ENCODE measurements around the gene TOMM22. TPM values are rescaled to one million over a fixed set of nuclear protein-coding genes. Genes with fewer than 3 reads are reported as not detected.

The TOMM22 gene
- total RNA-seq, 1 donor from 2014 or later = 42.2 TPM

- H3K9me3 ChIP-seq = no peaks in the 10 kb centered on the region
- H3K27me3 ChIP-seq (ENCODE audit: low read depth) = no peaks in the 10 kb centered on the region
- TF ChIP-seq CTCF (IDR thresholded peaks at IDR 0.05) = no peak
- peak overlapping the region; percentile 79 for H3K4me3 ChIP-seq
- intact Hi-C loops (cut with DNase I) = no loop called here
- DNase-seq = no peak
- H3K4me1 ChIP-seq = peaks cover 76% of the 10 kb centered on the region
- ATAC-seq = no peak
- peaks cover 4% of the 10 kb centered on the region for H3K36me3 ChIP-seq
- peak overlapping the region; percentile 98 for H3K27ac ChIP-seq
Measured at GRCh38 chr22:38697425-38698089, 15.8 kb downstream of the TOMM22 start.

GRCh38 chr22:38698407-38699094 is 16.8 kb downstream of the TOMM22 start:
- H3K27ac ChIP-seq = peak overlapping the region; percentile 98
- no peak for TF ChIP-seq CTCF (IDR thresholded peaks at IDR 0.05)
- DNase-seq (no peak), ATAC-seq (no peak)
- intact Hi-C loops (cut with DNase I) = no loop called here
- H3K9me3 ChIP-seq = no peaks in the 10 kb centered on the region
- peak overlapping the region; percentile 79 for H3K4me3 ChIP-seq
- H3K36me3 ChIP-seq = peaks cover 4% of the 10 kb centered on the region
- peaks cover 73% of the 10 kb centered on the region for H3K4me1 ChIP-seq
- no peaks in the 10 kb centered on the region for H3K27me3 ChIP-seq (ENCODE audit: low read depth)

- Histone ChIP-seq H3K4me3 (peak overlapping the region; percentile 79), H3K27me3 (ENCODE audit: low read depth) (no peaks in the 10 kb centered on the region), H3K36me3 (peaks cover 4% of the 10 kb centered on the region), H3K4me1 (peaks cover 67% of the 10 kb centered on the region), H3K9me3 (no peaks in the 10 kb centered on the region), H3K27ac (peak overlapping the region; percentile 98)
- DNase-seq (no peak), ATAC-seq (no peak)
- no peak for TF ChIP-seq CTCF (IDR thresholded peaks at IDR 0.05)
- intact Hi-C loops (cut with DNase I) = no loop called here
Measured at GRCh38 chr22:38699143-38699542, 17.4 kb downstream of the TOMM22 start.

- DNase-seq (no peak), ATAC-seq (no peak)
- Histone ChIP-seq H3K27me3 (ENCODE audit: low read depth) (no peaks in the 10 kb centered on the region), H3K36me3 (no peaks in the 10 kb centered on the region), H3K27ac (peak overlapping the region; percentile 98), H3K4me1 (peaks cover 65% of the 10 kb centered on the region), H3K4me3 (peak overlapping the region; percentile 79), H3K9me3 (no peaks in the 10 kb centered on the region)
- intact Hi-C loops (cut with DNase I) = no loop called here
- TF ChIP-seq CTCF (IDR thresholded peaks at IDR 0.05) = no peak
Measured at GRCh38 chr22:38699784-38700183, 18.0 kb downstream of the TOMM22 start.

- Histone ChIP-seq H3K4me1 (peaks cover 63% of the 10 kb centered on the region), H3K4me3 (peak overlapping the region; percentile 79), H3K36me3 (no peaks in the 10 kb centered on the region), H3K27me3 (ENCODE audit: low read depth) (no peaks in the 10 kb centered on the region), H3K27ac (peak overlapping the region; percentile 98), H3K9me3 (no peaks in the 10 kb centered on the region)
- intact Hi-C loops (cut with DNase I) = no loop called here
- ATAC-seq (peak; percentile 64 to 66), DNase-seq (peak; percentile 86)
- no peak for TF ChIP-seq CTCF (IDR thresholded peaks at IDR 0.05)
Measured at GRCh38 chr22:38700270-38700788, 18.6 kb downstream of the TOMM22 start.

All from lower lobe of right lung (tissue), 2 donors.